Putamen (tissue), 1 donor: ENCODE results near the gene FLT3LG.

Experiments used
- DNase-seq: peaks from one replicate; pipeline ENCODE4 v3.0.0-alpha.2; 2016; ENCODE audit warnings: low spot score

FLT3LG gene

GRCh38 chr19:49488046-49488862 lies 14.2 kb downstream of the FLT3LG start:
- no peak for DNase-seq

DNA sequence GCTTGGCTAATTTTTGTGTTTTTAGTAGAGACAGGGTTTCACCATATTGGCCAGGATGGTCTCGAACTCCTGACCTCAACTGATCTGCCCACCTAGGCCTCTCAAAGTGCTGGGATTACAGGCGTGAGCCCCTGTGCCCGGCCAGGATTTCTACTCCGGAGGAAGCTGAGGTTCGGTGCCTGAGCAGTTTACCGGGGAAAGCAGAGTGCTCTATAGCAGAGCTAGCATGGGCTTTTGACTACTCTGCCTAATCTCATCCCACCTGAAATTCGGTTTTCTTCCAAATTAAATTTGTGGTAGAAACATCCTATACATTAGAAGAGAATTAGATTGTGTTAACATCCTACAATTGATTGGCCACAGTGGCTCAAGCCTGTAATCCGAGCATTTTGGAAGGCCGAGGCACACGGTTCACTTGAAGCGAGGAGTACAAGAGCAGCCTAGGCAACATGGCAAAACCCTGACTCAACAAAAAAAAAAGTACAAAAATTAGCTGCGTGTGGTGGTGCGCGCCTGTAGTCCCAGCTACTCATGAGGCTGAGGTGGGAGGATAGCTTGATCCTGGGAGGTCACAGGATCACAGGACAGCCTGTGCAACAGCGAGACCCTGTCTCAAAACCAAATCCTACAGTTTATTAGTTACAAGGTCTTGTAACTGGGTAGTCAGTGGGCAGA lies 15.0 kb downstream of the FLT3LG start:
- DNase-seq = no peak

DNA sequence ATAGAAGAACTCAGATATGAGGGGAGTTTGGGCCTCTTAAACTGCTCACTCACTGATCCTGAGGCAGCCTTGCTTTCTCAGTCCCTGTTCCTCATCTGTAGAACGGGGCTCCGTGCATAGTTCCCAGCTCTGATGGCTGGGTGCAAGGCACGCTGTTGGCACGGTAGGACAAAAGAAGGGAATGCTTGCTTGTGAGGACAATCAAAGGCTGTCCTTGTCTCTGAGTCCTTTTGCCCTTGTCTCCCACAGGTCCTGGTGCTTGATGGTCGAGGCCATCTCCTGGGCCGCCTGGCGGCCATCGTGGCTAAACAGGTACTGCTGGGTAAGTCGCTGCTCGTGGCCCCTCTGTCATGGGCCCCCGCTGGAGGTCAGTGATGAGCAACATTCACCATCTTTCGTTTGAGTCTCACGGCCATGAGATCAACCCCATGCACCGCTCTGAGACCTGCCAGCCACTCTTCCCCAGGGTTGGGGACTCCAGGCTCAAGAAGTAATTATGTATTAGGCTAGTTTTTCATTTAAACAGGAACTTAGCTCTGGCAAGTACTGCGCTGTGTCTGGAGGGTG lies 15.7 kb downstream of the FLT3LG start:
- DNase-seq = no peak

DNA sequence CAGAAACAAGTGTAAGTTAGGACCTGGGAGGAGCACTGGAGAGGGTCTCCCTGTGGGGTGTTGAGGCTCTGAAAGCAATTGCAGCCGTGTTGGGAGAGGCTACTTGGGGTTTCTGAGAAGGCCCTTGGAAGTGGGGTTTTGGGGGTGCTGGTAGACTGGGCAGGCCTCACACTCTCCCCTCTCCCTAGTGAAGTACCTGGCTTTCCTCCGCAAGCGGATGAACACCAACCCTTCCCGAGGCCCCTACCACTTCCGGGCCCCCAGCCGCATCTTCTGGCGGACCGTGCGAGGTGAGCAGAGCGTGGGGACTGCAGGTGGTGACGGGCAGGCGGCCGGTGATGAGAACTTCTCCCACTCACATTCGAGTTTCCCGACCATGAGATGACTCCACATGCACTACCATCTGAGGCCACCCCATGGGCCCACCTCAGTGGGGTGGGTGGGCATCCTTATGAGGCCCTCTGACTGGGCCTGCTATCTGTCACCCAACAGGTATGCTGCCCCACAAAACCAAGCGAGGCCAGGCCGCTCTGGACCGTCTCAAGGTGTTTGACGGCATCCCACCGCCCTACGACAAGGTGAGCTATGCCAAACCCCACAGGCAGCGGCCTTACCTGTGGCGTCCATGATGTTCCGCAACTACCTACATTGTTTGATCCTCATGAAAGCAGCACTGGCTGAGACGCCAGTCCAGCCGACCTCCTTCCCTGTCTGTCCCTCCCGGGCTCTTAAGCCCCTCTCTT lies 16.4 kb downstream of the FLT3LG start:
- DNase-seq = no peak

GRCh38 chr19:49491030-49491803 lies 17.2 kb downstream of the FLT3LG start:
- no peak for DNase-seq

DNA sequence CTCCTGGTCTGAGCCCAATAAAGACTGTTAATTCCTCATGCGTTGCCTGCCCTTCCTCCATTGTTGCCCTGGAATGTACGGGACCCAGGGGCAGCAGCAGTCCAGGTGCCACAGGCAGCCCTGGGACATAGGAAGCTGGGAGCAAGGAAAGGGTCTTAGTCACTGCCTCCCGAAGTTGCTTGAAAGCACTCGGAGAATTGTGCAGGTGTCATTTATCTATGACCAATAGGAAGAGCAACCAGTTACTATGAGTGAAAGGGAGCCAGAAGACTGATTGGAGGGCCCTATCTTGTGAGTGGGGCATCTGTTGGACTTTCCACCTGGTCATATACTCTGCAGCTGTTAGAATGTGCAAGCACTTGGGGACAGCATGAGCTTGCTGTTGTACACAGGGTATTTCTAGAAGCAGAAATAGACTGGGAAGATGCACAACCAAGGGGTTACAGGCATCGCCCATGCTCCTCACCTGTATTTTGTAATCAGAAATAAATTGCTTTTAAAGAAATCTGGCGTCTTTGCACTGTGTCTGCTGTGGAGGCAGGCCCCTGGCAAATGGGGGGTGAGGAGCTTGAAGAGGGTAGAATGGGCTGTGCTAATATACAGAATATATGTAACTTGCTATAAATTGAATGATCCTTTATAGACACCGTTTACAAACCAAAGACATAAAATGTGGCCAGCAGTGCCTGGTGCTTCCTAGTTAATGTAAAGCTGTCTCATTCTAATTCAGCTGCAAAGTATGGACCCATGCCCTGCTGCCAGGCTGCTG lies 18.0 kb downstream of the FLT3LG start:
- DNase-seq = no peak

DNA sequence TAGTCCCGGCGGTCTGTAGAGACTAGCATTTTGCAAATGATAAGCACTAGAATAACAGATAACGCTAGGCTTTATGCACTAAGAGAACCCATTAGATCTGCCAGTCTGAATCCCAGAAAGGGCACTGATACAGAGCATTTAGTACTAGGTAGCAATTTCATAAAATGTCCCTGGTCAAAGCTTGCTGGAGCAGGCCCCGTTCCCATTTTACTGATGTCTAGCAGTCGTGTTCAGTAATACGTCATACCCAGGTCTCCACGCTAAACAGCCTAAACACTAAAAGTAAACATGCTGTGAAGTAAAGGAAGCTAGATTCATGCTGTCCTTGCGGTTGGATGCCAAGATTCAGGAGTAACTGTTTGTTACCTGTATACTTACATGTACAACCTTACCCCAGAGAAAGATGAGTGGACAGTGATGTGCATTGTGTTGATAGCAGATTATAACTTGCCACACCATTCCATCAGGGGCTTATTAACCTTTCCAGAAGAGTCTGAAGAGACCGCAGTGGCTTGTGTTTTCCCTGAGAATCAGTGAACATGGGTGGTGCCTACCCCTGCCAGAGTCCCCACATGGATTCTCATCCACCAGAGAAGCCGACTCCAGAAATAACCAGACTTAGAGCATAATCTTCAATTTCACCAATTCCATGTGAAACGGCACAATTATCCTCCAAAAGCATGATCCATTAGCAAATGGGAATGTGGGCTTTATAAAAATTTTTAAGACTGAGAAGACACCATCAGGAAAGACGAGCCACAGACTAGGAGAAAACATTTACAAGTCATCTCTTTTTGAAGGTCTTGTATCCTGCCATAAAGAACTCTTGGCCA lies 18.8 kb downstream of the FLT3LG start:
- DNase-seq = no peak

GRCh38 chr19:49496574-49497008 lies 22.6 kb downstream of the FLT3LG start:
- no peak for DNase-seq

GRCh38 chr19:49497047-49497788 lies 23.2 kb downstream of the FLT3LG start:
- DNase-seq = no peak

DNA sequence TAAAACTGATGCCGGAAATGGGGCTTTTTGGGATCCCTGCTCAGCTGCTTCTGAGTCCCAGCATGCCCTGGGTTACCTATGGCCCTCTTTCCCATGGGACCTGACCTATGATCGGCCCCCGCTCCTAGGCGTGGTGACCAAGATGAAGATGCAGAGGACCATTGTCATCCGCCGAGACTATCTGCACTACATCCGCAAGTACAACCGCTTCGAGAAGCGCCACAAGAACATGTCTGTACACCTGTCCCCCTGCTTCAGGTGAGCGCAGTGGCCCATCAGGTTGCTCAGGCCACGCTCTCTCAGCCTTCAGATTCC lies 23.7 kb downstream of the FLT3LG start:
- no peak for DNase-seq

GRCh38 chr19:49498475-49498874 lies 24.5 kb downstream of the FLT3LG start:
- no peak for DNase-seq

- DNase-seq = no peak
Measured at GRCh38 chr19:49499030-49499670, 25.1 kb downstream of the FLT3LG start.

DNA sequence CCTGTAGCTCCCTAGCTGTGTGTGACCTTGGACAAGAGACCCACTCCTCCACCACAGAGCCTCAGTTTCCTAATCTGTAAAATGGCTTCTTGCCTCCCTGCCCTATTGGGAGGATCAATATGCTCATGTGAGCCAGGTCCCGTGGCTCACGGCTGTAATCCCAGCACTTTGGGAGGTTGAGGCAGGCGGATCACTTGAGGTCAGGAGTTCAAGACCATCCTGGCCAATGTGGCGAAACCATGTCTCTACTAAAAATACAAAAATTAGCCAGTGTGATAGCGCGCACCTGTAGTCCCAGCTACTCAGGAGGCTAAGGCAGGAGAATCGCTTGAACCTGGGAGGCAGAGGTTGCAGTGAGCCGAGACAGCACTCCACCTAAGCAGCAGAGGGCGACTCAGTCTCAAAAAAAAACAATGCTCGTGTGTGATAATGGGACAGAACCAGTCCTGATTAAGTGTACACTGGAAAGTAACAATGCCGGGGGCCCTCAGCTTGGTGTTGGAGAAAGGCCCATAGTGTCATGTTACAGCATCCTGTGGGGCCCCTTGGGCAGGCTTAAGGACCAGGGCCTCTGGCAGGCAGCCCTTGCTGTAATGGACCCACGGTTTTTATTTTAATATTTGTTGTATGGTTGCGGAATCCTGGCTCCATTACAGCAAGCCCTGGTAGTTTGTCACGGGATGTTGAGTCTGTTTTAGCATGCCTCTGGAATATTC lies 29.0 kb downstream of the FLT3LG start:
- DNase-seq = no peak

DNA sequence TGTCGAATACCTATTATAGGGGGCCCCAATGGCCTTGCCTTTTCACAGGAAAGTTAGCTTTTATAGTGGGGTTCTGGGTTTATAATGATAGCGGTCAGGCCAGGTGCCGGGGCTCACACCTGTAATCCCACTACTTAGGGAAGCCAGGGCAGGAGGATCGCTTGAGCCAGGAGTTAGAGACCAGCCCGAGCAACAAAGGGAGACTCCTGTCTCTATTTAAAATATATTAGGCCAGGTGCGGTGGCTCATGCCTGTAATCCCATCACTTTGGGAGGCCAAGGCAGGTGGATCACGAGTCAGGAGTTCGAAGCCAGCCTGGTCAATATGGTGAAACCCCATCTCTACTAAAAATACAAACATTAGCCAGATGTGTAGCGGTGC lies 29.6 kb downstream of the FLT3LG start:
- no peak for DNase-seq

GRCh38 chr19:49506575-49507105 lies 32.6 kb downstream of the FLT3LG start:
- no peak for DNase-seq

GRCh38 chr19:49507803-49508494 lies 33.9 kb downstream of the FLT3LG start:
- no peak for DNase-seq

GRCh38 chr19:49512970-49513745 lies 39.1 kb downstream of the FLT3LG start:
- no peak for DNase-seq
